Keratinocyte (primary cell): ENCODE results near the gene RYR2. TPM values are rescaled to one million over a fixed set of nuclear protein-coding genes. Genes with fewer than 3 reads are reported as not detected.

ENCODE experiments used
- DNase-seq: peaks from one replicate; pipeline ENCODE4 v3.0.0-alpha.2; 2011; ENCODE audit warnings: low read depth, missing footprints, low spot score
- FAIRE-seq: peaks from 2 replicates; lab custom pipeline; 2011; peaks lifted over from hg19 to GRCh38; lab: Jason Lieb, UNC
- H2AFZ ChIP-seq: 2 replicates; pipeline ENCODE4 v1.6.0; 2012; ENCODE audit warnings: low read length, control low read depth, inconsistent platforms; ENCODE audit not compliant: control insufficient read depth
- H3K27ac ChIP-seq: 2 replicates; pipeline ENCODE4 v1.5.1; 2011; ENCODE audit warnings: low read length; ENCODE audit not compliant: control insufficient read depth, insufficient read depth
- H3K27me3 ChIP-seq: 3 replicates; pipeline ENCODE4 v1.6.0; 2011; ENCODE audit warnings: low read length; ENCODE audit not compliant: control insufficient read depth, insufficient read depth; ENCODE audit errors: extremely low read depth
- H3K36me3 ChIP-seq, 2 experiments: 2 replicates in 1 of 2; 3 replicates in 1 of 2; pipeline ENCODE4 v1.5.1; 2011; ENCODE audit warnings: low read length in 2 of 2, mild to moderate bottlenecking in 1 of 2; ENCODE audit not compliant: control insufficient read depth in 2 of 2, insufficient read depth in 2 of 2; ENCODE audit errors: extremely low read depth in 1 of 2
- H3K4me1 ChIP-seq: 3 replicates; pipeline ENCODE4 v1.5.1; 2011; ENCODE audit warnings: low read length; ENCODE audit not compliant: control insufficient read depth, insufficient read depth; ENCODE audit errors: extremely low read depth
- H3K4me2 ChIP-seq: 3 replicates; pipeline ENCODE4 v1.6.0; 2011; ENCODE audit warnings: low read depth, low read length; ENCODE audit not compliant: control insufficient read depth, insufficient read depth; ENCODE audit errors: extremely low read depth
- H3K4me3 ChIP-seq, 3 experiments: fragments of 200-600 bp in 1 of 3; sonication (generic) in 1 of 3; 2 replicates in 2 of 3; 3 replicates in 1 of 3; pipeline ENCODE4 v1.5.1; 2011 to 2016; ENCODE audit warnings: low read length in 3 of 3, mild to moderate bottlenecking in 3 of 3, control low read depth in 2 of 3, inconsistent platforms in 1 of 3, low read depth in 1 of 3, mixed read lengths in 1 of 3, mixed run types in 1 of 3, moderate library complexity in 1 of 3; ENCODE audit not compliant: control insufficient read depth in 2 of 3, insufficient read depth in 2 of 3; ENCODE audit errors: extremely low read depth in 1 of 3
- H3K79me2 ChIP-seq: 2 replicates; pipeline ENCODE4 v1.6.0; 2012; ENCODE audit warnings: low read length; ENCODE audit not compliant: control insufficient read depth, insufficient read depth
- H3K9ac ChIP-seq: 3 replicates; pipeline ENCODE4 v1.6.0; 2011; ENCODE audit warnings: low read length; ENCODE audit not compliant: control insufficient read depth, insufficient read depth; ENCODE audit errors: extremely low read depth
- H3K9me1 ChIP-seq: 3 replicates; pipeline ENCODE4 v1.6.0; 2011; ENCODE audit warnings: low read length; ENCODE audit not compliant: control insufficient read depth, insufficient read depth; ENCODE audit errors: extremely low read depth
- H3K9me3 ChIP-seq: 2 replicates; pipeline ENCODE4 v1.5.1; 2012; ENCODE audit warnings: low read depth, low read length; ENCODE audit not compliant: control insufficient read depth
- H4K20me1 ChIP-seq: 3 replicates; pipeline ENCODE4 v1.6.0; 2011; ENCODE audit warnings: low read length; ENCODE audit not compliant: control insufficient read depth, insufficient read depth; ENCODE audit errors: extremely low read depth
- CTCF ChIP-seq, 3 experiments: IDR thresholded peaks in 1 of 3; conservative IDR thresholded peaks in 1 of 3; optimal IDR thresholded peaks in 1 of 3; 2 replicates in 2 of 3; 3 replicates in 1 of 3; pipeline versions ENCODE3 to v1.5.1; 2011; ENCODE audit warnings: low read length in 3 of 3, mild to moderate bottlenecking in 3 of 3, moderate library complexity in 2 of 3, control low read depth in 1 of 3, inconsistent platforms in 1 of 3; ENCODE audit not compliant: insufficient read depth in 2 of 3; ENCODE audit errors: extremely low read depth in 1 of 3
- EZH2 ChIP-seq: IDR thresholded peaks from one replicate; pipeline ENCODE4 v1.6.1; 2012; ENCODE audit warnings: inconsistent platforms, mild to moderate bottlenecking, low read length, moderate library complexity
- dilution Hi-C: fragments of 300-500 bp; cut with MboI; formaldehyde crosslinking; loops from one replicate; pipeline ENCODE4 v1.7.0; 2020; ENCODE audit warnings: low sequenced_read_pairs; ENCODE audit not compliant: extremely low pct_ligation_motif_present
- polyA plus RNA-seq, 5 experiments: library from polyadenylated mRNA; depleted of rRNA in 3 of 5; stranded (reverse) in 3 of 5; stranded (forward) in 1 of 5; unstranded in 1 of 5; fragments of >200 nt; gene quantifications; 1 replicate in 1 of 5; 2 replicates in 3 of 5; 3 replicates in 1 of 5; pipeline versions ENCODE4 v1.2.1 to v1.2.3, GENCODE V29; 2011 to 2012; ENCODE audit warnings: missing spikeins in 2 of 5, low read depth in 1 of 5, low replicate concordance in 1 of 5

The RYR2 gene
- polyA plus RNA-seq, 1 donor (not counting 4 experiments of a cell fraction or from before 2014, with no cell fraction given), result 0.05 TPM

GRCh38 chr1:237249120-237249519, 207.1 kb downstream of the RYR2 start:
- H4K20me1 ChIP-seq, result no peaks in the 10 kb centered on the region
- no peak overlapping the region for H2AFZ ChIP-seq
- no peak overlapping the region for H3K9ac ChIP-seq
- peaks cover 2% of the 10 kb centered on the region for H3K9me3 ChIP-seq
- no peak overlapping the region for H3K4me3 ChIP-seq
- FAIRE-seq (no peak), DNase-seq (no peak)
- dilution Hi-C loops, result no loop called here
- no peaks in the 10 kb centered on the region for H3K36me3 ChIP-seq
- H3K79me2 ChIP-seq, result no peaks in the 10 kb centered on the region
- no peaks in the 10 kb centered on the region for H3K27me3 ChIP-seq
- TF ChIP-seq EZH2, result no peak
- no peak for TF ChIP-seq CTCF (optimal IDR thresholded peaks at IDR 0.05 in 1 of 3, IDR thresholded peaks at IDR 0.05 in 1 of 3, conservative IDR thresholded peaks at IDR 0.05 in 1 of 3; ENCODE audit: extremely low read depth in 1 of 3, insufficient read depth in 2 of 3, low read length in 3 of 3)
- H3K4me2 ChIP-seq, result no peak overlapping the region
- no peak overlapping the region for H3K27ac ChIP-seq
- H3K4me1 ChIP-seq, result no peaks in the 10 kb centered on the region
- no peaks in the 10 kb centered on the region for H3K9me1 ChIP-seq

GRCh38 chr1:237250055-237250454, 208.1 kb downstream of the RYR2 start:
- H2AFZ ChIP-seq, result no peak overlapping the region
- peaks cover 2% of the 10 kb centered on the region for H3K9me3 ChIP-seq
- H3K4me2 ChIP-seq, result no peak overlapping the region
- H3K4me1 ChIP-seq, result no peaks in the 10 kb centered on the region
- no peaks in the 10 kb centered on the region for H3K27me3 ChIP-seq
- no peaks in the 10 kb centered on the region for H3K9me1 ChIP-seq
- no peaks in the 10 kb centered on the region for H3K79me2 ChIP-seq
- H3K9ac ChIP-seq, result no peak overlapping the region
- H3K4me3 ChIP-seq, result no peak overlapping the region
- FAIRE-seq (no peak), DNase-seq (no peak)
- no peaks in the 10 kb centered on the region for H3K36me3 ChIP-seq
- H3K27ac ChIP-seq, result no peak overlapping the region
- no peaks in the 10 kb centered on the region for H4K20me1 ChIP-seq
- no peak for TF ChIP-seq EZH2
- no peak for TF ChIP-seq CTCF (optimal IDR thresholded peaks at IDR 0.05 in 1 of 3, IDR thresholded peaks at IDR 0.05 in 1 of 3, conservative IDR thresholded peaks at IDR 0.05 in 1 of 3; ENCODE audit: extremely low read depth in 1 of 3, insufficient read depth in 2 of 3, low read length in 3 of 3)
- dilution Hi-C loops, result no loop called here
